SK-N-SH (cell line): ENCODE data around the gene PLEKHA6.

Experiments used
- CHD2 ChIP-seq: fragments of 150-350 bp; IDR thresholded peaks from 2 replicates; pipeline ENCODE4 v1.6.1; 2018; ENCODE audit warnings: low read length; ENCODE audit not compliant: partially characterized antibody
- EZH2phosphoT487 ChIP-seq: fragments of 200-600 bp; sonication (generic); IDR thresholded peaks from 2 replicates; pipeline ENCODE4 v1.6.1; 2017; ENCODE audit warnings: low read depth, mixed run types, mild to moderate bottlenecking, antibody characterized with exemption, moderate library complexity, borderline replicate concordance
- POLR2AphosphoS5 ChIP-seq: IDR thresholded peaks from 2 replicates; pipeline ENCODE4 v1.6.1; 2012; ENCODE audit warnings: low read depth, low read length
- TAF1 ChIP-seq: IDR thresholded peaks from 2 replicates; pipeline ENCODE4 v1.6.1; 2012; ENCODE audit warnings: low read depth, mild to moderate bottlenecking, low read length, moderate library complexity, borderline replicate concordance
- YY1 ChIP-seq: IDR thresholded peaks from 2 replicates; pipeline ENCODE4 v1.4.0; 2012; ENCODE audit warnings: low read depth, mild to moderate bottlenecking
- TF ChIP-seq, protein P1 (sequence below): fragments of 200-600 bp; sonication (generic); IDR thresholded peaks from 2 replicates; pipeline ENCODE4 v1.6.1; 2017; ENCODE audit warnings: antibody characterized with exemption, mild to moderate bottlenecking, moderate library complexity
- TF ChIP-seq, protein P2 (sequence below): IDR thresholded peaks from 2 replicates; pipeline ENCODE4 v1.4.0; 2012; ENCODE audit warnings: low read depth, borderline replicate concordance
- TF ChIP-seq, protein P3 (sequence below): IDR thresholded peaks from 2 replicates; pipeline ENCODE4 v1.6.1; 2012; ENCODE audit warnings: mild to moderate bottlenecking, low read depth, low read length, moderate library complexity

DNA sequence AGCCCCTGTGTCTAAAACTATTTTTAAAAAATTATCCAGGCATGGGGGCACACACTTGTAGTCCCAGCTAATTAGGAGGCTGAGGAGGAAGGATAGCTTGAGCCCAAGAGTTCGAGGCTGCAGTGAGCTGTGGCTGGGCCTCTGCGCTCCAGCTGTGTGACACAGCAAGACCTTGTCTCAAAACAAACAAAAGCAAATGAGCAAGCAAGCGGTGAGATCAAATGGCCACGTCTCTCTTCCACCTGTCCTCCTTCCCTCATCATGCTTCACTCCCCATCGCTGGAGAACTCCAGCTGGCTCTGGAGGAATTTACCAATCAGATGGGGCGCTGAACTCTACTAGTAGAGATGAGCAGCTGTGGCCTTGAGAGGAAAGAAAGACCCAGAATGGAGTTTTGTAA is 179.6 kb downstream of the PLEKHA6 start:
- no peak for TF ChIP-seq CHD2
- no peak for TF ChIP-seq EZH2phosphoT487
- no peak for TF ChIP-seq TAF1
- TF ChIP-seq, protein P1, sequence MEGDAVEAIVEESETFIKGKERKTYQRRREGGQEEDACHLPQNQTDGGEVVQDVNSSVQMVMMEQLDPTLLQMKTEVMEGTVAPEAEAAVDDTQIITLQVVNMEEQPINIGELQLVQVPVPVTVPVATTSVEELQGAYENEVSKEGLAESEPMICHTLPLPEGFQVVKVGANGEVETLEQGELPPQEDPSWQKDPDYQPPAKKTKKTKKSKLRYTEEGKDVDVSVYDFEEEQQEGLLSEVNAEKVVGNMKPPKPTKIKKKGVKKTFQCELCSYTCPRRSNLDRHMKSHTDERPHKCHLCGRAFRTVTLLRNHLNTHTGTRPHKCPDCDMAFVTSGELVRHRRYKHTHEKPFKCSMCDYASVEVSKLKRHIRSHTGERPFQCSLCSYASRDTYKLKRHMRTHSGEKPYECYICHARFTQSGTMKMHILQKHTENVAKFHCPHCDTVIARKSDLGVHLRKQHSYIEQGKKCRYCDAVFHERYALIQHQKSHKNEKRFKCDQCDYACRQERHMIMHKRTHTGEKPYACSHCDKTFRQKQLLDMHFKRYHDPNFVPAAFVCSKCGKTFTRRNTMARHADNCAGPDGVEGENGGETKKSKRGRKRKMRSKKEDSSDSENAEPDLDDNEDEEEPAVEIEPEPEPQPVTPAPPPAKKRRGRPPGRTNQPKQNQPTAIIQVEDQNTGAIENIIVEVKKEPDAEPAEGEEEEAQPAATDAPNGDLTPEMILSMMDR = no peak
- TF ChIP-seq, protein P2, sequence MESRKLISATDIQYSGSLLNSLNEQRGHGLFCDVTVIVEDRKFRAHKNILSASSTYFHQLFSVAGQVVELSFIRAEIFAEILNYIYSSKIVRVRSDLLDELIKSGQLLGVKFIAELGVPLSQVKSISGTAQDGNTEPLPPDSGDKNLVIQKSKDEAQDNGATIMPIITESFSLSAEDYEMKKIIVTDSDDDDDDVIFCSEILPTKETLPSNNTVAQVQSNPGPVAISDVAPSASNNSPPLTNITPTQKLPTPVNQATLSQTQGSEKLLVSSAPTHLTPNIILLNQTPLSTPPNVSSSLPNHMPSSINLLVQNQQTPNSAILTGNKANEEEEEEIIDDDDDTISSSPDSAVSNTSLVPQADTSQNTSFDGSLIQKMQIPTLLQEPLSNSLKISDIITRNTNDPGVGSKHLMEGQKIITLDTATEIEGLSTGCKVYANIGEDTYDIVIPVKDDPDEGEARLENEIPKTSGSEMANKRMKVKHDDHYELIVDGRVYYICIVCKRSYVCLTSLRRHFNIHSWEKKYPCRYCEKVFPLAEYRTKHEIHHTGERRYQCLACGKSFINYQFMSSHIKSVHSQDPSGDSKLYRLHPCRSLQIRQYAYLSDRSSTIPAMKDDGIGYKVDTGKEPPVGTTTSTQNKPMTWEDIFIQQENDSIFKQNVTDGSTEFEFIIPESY = no peak
- no peak for TF ChIP-seq POLR2AphosphoS5
- TF ChIP-seq, protein P3, sequence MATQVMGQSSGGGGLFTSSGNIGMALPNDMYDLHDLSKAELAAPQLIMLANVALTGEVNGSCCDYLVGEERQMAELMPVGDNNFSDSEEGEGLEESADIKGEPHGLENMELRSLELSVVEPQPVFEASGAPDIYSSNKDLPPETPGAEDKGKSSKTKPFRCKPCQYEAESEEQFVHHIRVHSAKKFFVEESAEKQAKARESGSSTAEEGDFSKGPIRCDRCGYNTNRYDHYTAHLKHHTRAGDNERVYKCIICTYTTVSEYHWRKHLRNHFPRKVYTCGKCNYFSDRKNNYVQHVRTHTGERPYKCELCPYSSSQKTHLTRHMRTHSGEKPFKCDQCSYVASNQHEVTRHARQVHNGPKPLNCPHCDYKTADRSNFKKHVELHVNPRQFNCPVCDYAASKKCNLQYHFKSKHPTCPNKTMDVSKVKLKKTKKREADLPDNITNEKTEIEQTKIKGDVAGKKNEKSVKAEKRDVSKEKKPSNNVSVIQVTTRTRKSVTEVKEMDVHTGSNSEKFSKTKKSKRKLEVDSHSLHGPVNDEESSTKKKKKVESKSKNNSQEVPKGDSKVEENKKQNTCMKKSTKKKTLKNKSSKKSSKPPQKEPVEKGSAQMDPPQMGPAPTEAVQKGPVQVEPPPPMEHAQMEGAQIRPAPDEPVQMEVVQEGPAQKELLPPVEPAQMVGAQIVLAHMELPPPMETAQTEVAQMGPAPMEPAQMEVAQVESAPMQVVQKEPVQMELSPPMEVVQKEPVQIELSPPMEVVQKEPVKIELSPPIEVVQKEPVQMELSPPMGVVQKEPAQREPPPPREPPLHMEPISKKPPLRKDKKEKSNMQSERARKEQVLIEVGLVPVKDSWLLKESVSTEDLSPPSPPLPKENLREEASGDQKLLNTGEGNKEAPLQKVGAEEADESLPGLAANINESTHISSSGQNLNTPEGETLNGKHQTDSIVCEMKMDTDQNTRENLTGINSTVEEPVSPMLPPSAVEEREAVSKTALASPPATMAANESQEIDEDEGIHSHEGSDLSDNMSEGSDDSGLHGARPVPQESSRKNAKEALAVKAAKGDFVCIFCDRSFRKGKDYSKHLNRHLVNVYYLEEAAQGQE = no peak
- no peak for TF ChIP-seq YY1
